Fibroblast of mammary gland (primary cell): Measurements from ENCODE around the gene DOK5.

Source experiments
- DNase-seq: peaks from one replicate; pipeline ENCODE4 v3.0.0-alpha.2; 2010; ENCODE audit warnings: low read depth
- H3K4me3 ChIP-seq: 2 replicates; pipeline ENCODE4 v1.5.1; 2011; ENCODE audit warnings: low read depth, mild to moderate bottlenecking, low read length, moderate library complexity; ENCODE audit not compliant: control insufficient read depth
- TF ChIP-seq, protein P1 (sequence below): conservative IDR thresholded peaks from 2 replicates; pipeline ENCODE4 v1.5.1; 2011; ENCODE audit warnings: low read depth, low read length, inconsistent platforms; ENCODE audit not compliant: control insufficient read depth, insufficient read depth

Gene DOK5

DNA sequence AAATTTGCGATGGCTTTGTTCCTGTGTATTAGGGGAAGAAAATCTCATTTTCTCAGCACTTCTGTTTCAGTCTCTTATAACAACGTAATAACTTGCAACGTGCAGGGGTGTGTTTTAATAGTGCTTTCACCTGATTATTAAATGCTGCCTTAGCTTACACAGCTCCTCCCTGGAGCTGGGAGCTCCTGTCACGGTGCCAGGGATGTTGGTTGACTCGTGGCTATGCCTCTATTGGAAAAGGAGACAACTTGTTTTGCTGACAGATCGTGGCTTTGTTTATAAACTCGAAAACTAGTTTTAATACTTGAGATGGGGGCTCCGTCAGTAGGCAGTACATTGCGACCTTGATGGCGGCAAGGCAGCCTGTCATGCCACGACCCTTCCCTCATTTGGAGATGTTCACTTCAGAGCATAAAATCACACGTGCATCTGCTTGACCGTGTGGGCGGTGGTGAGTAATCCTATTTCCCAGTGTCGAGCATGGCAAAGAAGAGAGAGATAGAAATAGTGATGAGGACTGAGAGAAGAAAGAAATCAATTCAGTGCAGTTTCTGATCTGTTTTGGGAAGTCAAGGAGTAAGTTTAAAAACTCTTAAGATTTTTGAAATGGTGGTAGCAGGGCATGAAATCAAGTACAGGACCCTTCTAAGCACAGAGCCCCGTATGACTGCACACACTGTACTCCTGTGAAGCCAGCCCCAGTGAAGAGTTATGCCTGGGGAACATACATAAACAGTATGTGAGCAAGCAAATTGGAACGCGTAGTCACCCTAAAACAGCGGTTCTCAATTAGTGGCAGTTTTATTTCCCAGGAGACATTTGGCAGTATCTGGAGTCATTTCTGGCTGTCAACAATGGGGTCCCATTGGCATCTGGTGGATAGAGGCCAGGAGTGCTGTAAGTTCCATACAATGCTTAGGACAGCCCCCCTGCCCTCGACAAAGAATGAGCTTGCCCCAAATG, 147.2 kb downstream of the DOK5 start:
- DNase-seq = peak; percentile 59
- H3K4me3 ChIP-seq = no peak overlapping the region
- TF ChIP-seq, protein P1, sequence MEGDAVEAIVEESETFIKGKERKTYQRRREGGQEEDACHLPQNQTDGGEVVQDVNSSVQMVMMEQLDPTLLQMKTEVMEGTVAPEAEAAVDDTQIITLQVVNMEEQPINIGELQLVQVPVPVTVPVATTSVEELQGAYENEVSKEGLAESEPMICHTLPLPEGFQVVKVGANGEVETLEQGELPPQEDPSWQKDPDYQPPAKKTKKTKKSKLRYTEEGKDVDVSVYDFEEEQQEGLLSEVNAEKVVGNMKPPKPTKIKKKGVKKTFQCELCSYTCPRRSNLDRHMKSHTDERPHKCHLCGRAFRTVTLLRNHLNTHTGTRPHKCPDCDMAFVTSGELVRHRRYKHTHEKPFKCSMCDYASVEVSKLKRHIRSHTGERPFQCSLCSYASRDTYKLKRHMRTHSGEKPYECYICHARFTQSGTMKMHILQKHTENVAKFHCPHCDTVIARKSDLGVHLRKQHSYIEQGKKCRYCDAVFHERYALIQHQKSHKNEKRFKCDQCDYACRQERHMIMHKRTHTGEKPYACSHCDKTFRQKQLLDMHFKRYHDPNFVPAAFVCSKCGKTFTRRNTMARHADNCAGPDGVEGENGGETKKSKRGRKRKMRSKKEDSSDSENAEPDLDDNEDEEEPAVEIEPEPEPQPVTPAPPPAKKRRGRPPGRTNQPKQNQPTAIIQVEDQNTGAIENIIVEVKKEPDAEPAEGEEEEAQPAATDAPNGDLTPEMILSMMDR = no peak

DNA sequence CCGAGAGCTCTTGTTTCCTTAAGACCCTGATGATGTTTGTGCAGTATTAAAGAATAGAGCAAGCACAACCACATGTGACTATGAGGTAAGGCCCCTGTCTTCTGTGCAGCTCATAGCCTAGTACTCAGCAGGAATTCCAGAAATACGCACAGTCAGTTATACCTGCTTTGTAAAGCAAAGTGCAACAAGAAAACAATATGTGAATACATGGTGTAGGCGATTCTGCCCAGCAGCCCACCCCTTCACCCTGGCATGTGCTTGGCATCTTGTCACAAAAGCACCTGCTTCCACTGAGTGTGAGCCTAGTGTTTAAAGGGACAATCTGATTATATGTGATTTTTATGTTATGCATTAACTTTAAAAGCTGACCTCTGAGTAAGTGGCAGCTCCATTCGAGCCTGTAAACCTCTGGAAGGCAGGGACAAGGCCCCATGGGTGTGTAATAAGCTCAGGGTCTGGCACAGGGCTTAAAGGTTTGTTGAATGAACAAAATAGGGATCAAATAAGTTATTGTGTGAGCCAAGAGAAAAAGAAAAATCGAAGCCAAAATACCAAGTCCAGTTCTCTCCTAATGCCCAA, 148.7 kb downstream of the DOK5 start:
- no peak overlapping the region for H3K4me3 ChIP-seq
- TF ChIP-seq, protein P1 = no peak
- no peak for DNase-seq

DNA sequence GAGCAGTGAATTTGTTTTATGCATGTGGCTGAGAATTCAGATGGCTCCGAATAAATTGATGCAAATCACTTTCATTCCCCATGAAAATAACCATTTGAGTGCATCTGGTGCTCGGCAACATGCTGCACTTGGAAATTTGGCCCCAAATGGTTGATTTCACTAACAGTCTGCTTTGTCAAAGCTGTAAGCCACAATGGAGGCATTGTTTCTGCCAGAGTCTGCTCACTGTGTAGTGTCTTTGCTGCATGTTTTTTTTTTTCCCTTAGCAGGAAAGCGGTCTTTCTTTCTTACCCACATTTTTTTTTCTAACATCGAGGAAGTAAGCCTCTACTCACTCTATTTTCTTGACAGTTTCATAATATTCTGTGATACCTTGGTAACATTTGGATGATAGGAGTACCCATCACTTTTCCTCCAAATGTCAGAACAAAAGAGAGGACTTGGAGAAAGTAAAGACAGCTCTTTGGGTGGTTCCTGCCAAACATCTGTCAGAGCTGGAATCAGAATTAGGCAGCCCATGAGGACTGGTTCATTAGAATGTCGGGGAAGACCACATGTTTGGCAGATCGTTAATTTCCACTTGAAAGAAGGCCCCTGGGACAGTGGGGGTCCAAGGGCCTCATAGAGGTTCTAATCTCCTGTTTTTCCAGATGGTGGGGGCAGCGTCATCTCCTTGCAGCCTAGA, 149.5 kb downstream of the DOK5 start:
- TF ChIP-seq, protein P1 = no peak
- H3K4me3 ChIP-seq = no peak overlapping the region
- no peak for DNase-seq

DNA sequence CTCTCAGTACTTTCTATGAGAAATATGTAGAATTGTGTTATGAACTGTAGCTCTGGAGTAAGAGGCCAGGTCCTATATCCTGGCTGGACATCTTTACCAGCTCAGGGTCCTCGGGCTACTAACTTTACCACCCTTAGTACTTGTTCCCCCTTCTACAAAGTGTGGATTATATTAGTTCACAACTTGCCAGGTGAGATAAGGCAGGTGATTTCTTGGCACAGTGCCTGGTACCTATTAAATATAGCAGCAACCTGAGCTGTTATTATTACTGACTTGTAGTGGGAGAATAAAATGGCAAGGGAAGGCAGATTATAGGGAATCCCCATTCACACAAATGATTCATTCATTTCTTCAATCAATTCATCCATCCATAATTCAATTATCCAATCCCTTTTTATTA, 150.1 kb downstream of the DOK5 start:
- TF ChIP-seq, protein P1 = no peak
- no peak overlapping the region for H3K4me3 ChIP-seq
- no peak for DNase-seq

DNA sequence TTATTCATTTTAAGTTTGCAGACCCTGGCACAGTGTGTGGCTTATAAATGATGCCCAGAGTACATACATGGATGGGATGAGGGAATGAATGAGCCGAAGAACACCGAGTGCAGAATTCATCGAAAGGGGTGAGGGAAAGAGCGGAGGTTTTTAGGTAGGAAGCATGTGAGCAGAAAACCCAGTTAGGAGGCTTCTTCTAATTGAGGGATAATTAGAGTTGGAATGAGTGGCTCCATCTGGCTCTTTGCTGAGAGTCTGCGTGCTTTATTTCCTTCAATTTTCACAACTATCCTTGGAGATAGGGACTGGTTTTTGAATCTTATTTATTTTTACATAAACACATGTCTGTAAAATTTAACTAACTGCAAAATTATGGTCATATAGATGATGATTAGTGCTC, 150.7 kb downstream of the DOK5 start:
- TF ChIP-seq, protein P1 = no peak
- no peak for DNase-seq
- no peak overlapping the region for H3K4me3 ChIP-seq

DNA sequence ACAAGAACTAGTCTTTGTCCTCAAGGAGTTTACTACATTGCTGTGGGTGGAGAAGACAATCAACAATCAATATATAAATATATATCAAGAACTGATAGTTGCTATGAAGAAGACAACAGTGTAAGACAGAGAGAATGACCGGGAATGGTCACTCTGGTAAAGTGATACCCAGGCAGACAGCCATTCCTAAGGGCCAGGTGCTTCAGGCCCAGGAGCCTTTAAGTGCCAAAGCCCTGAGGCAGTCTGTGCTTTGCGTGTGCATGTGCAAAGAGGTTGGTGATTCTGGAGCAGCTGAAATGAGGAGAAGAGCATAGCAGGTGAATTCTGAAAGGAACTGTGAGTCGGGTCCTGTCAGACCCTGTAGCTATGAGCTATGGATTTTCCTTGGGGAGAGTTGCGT, 154.2 kb downstream of the DOK5 start:
- TF ChIP-seq, protein P1 = no peak
- DNase-seq = no peak

More for the DNA sequence above, 154.2 kb downstream of the DOK5 start:
- H3K4me3 ChIP-seq = no peak overlapping the region
